ENCODE results near the gene CORO1C.

Gene CORO1C

GRCh38 chr12:108655812-108656175, 75.5 kb downstream of the CORO1C start:
- in situ Hi-C loops (cut with MboI; ENCODE audit: low sequenced_read_pairs) = loop anchor here (25.0 kb wide), 1 partner anchor 432 kb away; the partner anchor contains the start of genes ALKBH2 and UNG

DNA sequence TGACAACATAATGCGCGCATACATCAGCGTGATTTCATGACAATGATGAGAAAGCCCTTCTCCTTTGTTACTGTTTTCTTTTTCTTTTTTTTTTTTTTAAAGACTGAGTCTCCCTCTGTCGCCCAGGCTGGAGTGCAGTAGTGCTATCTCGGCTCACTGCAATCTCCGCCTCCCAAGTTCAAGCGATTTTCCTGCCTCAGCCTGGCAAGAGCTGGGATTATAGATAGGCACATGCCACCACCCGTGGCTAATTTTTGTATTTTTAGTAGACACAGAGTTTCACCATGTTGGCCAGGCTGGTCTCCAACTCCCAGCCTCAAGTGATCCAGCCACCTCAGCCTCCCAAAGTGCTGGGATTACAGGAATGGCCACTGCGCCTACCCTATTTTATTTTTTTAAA, 76.7 kb downstream of the CORO1C start:
- in situ Hi-C loops (cut with MboI; ENCODE audit: low sequenced_read_pairs) = loop anchor here (25.0 kb wide), 1 partner anchor 433 kb away; the partner anchor contains the start of genes ALKBH2 and UNG

- in situ Hi-C loops (cut with MboI; ENCODE audit: low sequenced_read_pairs) = loop anchor here (25.0 kb wide), 1 partner anchor 433 kb away; the partner anchor contains the start of genes ALKBH2 and UNG
Observed at GRCh38 chr12:108653922-108654321, 77.4 kb downstream of the CORO1C start.

DNA sequence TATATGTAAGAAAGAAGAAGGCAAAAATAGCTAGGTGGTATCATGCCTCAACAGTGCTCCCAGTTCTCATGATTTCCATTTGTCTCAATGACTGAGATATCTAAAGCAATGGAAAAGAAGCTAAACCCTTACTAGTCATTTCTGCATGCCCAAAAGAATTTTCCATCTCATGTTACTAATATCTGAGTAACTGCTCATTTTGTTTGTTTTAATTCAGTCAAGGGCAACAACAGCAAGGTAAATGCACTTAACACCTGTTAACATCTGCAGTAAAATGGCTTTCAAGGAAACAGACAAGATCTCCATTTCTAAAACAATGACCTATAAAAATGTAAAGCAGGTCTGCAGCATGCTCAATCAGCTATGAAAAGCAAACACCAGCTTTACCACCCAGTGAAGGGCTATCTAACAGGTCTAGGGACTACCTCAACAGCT, 78.2 kb downstream of the CORO1C start:
- in situ Hi-C loops (cut with MboI; ENCODE audit: low sequenced_read_pairs) = loop anchor here (25.0 kb wide), 1 partner anchor 434 kb away; the partner anchor contains the start of genes ALKBH2 and UNG

DNA sequence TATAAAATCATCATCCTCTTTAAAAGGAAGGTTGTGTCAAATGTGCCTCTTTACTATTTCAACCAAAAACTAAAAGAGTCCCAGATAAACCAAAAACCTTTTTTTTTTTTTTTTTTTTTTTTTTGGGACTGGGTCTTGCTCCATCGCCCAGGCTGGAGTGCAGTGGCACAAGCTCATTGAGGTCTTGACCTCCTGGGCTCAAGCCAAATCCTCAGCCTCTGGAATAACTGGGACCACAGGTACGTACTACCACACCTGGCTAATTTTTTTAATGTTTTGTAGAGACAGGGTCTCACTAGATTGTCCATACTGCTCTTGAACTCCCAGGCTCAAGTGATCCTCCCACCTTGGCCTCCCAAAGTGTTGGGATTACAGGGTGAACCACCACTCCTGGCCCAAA, 81.2 kb downstream of the CORO1C start:
- in situ Hi-C loops (cut with MboI; ENCODE audit: low sequenced_read_pairs) = loop anchor here (25.0 kb wide), 1 partner anchor 437 kb away; the partner anchor contains the start of genes ALKBH2 and UNG

DNA sequence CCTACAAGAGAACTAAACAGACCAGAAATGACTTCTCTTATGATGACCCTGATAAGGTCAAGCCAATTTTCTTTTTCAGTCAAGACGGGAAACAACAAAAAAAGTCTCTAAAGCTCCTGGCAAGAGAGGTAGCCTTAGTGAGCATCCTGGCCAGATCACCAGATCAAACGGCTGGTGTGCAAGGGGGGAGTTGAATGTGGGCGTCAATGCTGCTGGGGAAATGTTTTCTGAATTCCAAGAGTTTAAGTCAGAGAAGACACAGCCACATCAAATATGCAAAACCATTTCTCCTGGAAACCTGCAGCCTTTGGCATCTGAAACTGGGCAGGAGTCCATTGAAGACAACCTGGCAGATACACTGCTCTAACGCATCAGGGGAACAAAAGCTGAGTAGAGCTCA, 81.6 kb downstream of the CORO1C start:
- in situ Hi-C loops (cut with MboI; ENCODE audit: low sequenced_read_pairs) = loop anchor here (25.0 kb wide), 1 partner anchor 438 kb away; the partner anchor contains the start of genes ALKBH2 and UNG

DNA sequence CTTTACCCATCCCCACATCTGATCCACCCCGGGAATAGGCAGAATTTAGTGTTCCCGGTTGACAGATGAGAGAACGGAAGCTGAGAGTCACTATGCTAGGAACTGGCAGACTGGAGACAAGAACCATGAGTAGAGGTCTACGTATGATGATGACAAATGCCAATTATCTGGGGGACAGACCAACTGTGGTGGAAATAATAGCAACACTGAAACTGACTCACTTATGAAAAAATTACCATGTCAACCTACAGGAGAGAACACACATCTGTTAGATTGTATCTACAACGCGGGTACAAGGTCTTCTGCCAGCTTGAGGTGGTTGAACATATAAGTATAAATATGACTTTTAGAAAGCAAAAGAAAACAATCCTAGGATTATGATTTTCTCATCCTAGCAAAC, 82.2 kb downstream of the CORO1C start:
- in situ Hi-C loops (cut with MboI; ENCODE audit: low sequenced_read_pairs) = no loop called here

DNA sequence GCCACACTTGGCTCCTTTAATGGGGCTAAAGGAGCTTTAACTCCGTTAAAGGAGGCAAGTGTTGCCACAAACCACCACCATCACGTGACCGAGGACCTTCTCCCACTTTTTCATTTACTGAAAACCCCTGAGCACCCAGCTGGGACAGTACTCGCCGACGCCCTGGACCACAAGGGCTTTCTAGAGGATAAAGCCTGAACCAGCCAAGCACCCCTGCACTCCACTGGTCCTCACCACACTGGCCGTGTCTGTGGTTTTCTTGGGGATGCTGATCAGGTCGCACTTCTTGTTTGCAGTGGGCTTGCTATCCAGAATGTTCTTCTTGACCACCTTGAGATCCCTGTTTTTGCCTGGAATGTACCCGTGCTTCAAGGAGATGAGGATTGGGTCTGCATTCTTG, 82.9 kb downstream of the CORO1C start:
- in situ Hi-C loops (cut with MboI; ENCODE audit: low sequenced_read_pairs) = no loop called here

DNA sequence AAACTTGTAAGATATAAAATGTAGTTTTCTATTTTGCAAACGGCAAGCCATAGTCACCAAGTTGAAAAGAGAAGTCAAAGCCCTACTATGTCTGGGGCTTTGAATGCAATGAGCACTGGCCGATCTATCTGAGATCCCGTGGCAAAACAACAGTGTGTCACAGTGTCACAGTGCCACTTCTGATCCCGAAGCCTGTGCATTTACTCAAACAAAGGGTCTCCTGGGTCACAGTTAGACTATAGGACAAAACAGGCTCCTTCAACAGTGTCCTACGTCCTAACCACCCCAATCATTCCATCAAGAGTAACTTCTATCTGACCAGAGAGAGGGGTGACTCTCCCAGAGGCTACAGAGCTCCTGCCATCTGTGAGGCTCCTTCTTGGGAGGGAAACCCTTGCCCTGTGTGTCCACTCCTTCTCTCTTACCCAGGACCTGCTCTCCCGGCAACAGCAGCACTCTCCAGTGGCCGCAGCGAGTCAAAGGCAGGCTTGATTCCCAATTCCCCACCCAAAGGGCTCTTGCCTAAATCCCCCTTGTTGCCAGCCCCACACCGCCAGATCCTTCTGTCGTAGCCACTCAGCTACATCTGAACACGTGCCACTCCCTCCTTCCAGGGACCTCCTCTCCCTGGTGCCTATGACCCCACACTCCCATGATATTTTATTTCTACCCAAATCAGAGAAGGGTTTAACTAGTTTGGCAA, 83.6 kb downstream of the CORO1C start:
- in situ Hi-C loops (cut with MboI; ENCODE audit: low sequenced_read_pairs) = no loop called here

GRCh38 chr12:108646600-108647579, 84.4 kb downstream of the CORO1C start:
- in situ Hi-C loops (cut with MboI; ENCODE audit: low sequenced_read_pairs) = no loop called here

GRCh38 chr12:108645686-108646599, 85.4 kb downstream of the CORO1C start:
- in situ Hi-C loops (cut with MboI; ENCODE audit: low sequenced_read_pairs) = no loop called here

- in situ Hi-C loops (cut with MboI; ENCODE audit: low sequenced_read_pairs) = no loop called here
Observed at GRCh38 chr12:108644811-108645120, 86.6 kb downstream of the CORO1C start.

- in situ Hi-C loops (cut with MboI; ENCODE audit: low sequenced_read_pairs) = no loop called here
Observed at GRCh38 chr12:108643941-108644810, 87.1 kb downstream of the CORO1C start.

DNA sequence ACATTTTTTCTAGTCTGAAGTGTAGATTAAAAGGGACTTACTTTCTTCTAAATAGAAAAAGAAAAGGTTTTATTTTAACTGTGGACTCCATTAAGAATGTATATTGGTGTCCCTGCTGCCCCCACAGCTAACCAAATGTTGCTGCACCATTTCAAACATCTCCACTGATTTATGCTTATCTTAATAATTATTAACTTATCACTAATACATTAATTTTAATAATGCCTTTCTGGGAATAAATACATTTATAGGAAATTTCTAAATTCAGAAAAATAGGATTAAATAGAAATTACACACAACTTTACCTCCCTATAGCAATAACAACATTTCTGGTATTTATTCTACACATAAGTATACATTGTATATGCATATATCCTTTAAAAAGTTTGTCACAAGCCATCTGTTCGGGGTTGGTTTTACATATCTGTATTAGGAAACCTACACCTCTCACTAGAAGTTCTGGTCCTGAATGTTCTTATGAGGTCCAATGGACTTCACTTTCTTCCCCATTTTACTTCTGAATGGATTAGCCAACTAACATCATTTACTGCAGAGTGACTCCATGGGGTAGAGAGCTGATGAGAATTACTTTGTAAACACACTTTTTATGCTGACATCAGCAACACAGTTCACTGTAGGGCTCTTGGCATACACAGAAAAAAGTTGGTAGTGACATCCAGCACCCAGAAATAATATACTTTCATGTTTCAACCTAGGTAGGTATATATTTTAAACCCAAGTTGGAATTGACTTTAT, 88.2 kb downstream of the CORO1C start:
- in situ Hi-C loops (cut with MboI; ENCODE audit: low sequenced_read_pairs) = no loop called here

- in situ Hi-C loops (cut with MboI; ENCODE audit: low sequenced_read_pairs) = no loop called here
Observed at GRCh38 chr12:108642269-108642870, 88.9 kb downstream of the CORO1C start.

- in situ Hi-C loops (cut with MboI; ENCODE audit: low sequenced_read_pairs) = no loop called here
Observed at GRCh38 chr12:108641446-108642268, 89.7 kb downstream of the CORO1C start.

GRCh38 chr12:108640802-108641445, 90.4 kb downstream of the CORO1C start:
- in situ Hi-C loops (cut with MboI; ENCODE audit: low sequenced_read_pairs) = no loop called here

All from HL-60/S4 treated with retinoic acid at 250 ng/mL for 4 days and 3 days (cell line).